ENCODE measurements around the gene ZYX. TPM values are rescaled to one million over a fixed set of nuclear protein-coding genes. Genes with fewer than 3 reads are reported as not detected.
A peak's percentile ranks its signal among the peaks of the same experiment; 100 is the strongest.

The ZYX gene
- total RNA-seq, 1 donor from 2014 or later = 523 TPM

- Mint-ChIP-seq H3K4me3 (ENCODE audit: unreplicated experiment) (no peak overlapping the region), H3K36me3 (ENCODE audit: low read depth, unreplicated experiment) (peaks cover 15% of the 10 kb centered on the region), H3K4me1 (ENCODE audit: low read depth, unreplicated experiment) (peaks cover 9% of the 10 kb centered on the region), H3K27me3 (ENCODE audit: low read depth, unreplicated experiment) (peaks cover 46% of the 10 kb centered on the region), H3K27ac (ENCODE audit: unreplicated experiment) (no peak overlapping the region), H3K9me3 (ENCODE audit: unreplicated experiment) (peaks cover 2% of the 10 kb centered on the region)
- no peaks in the 10 kb centered on the region for H3K79me2 ChIP-seq (ENCODE audit: insufficient read depth, low read length)
- no peaks in the 10 kb centered on the region for H4K20me1 ChIP-seq (ENCODE audit: insufficient read depth, low read length)
- H3K9me3 ChIP-seq (ENCODE audit: insufficient read depth, low read depth, low read length) = no peaks in the 10 kb centered on the region
- TF ChIP-seq CTCF (IDR thresholded peaks at IDR 0.05; ENCODE audit: insufficient read depth, low read depth, low read length) (no peak), EZH2 (IDR thresholded peaks at IDR 0.05; ENCODE audit: insufficient read depth, low read length) (no peak)
- no peak overlapping the region for H3K4me2 ChIP-seq (ENCODE audit: low read length)
- no peak overlapping the region for H2AFZ ChIP-seq (ENCODE audit: low read depth, low read length)
- no peaks in the 10 kb centered on the region for H3K36me3 ChIP-seq (ENCODE audit: insufficient read depth, low read length)
- peaks cover 23% of the 10 kb centered on the region for H3K27me3 ChIP-seq (ENCODE audit: insufficient read depth, low read length)
- DNase-seq (ENCODE audit: low read depth) (peak; percentile 6), FAIRE-seq (no peak)
- no peak overlapping the region for H3K4me3 ChIP-seq (ENCODE audit: insufficient read depth, low read depth, low read length)
- no peak overlapping the region for H3K9ac ChIP-seq (ENCODE audit: low read length)
- H3K27ac ChIP-seq (ENCODE audit: low read depth, low read length) = no peak overlapping the region
- H3K4me1 ChIP-seq (ENCODE audit: insufficient read depth, low read length) = no peaks in the 10 kb centered on the region
These were observed 30.1 kb upstream of the ZYX start for GRCh38 chr7:143351060-143351459.

GRCh38 chr7:143351574-143351973 lies 29.6 kb upstream of the ZYX start:
- peaks cover 41% of the 10 kb centered on the region for H3K27me3 Mint-ChIP-seq (ENCODE audit: low read depth, unreplicated experiment)

More at GRCh38 chr7:143351574-143351973, 29.6 kb upstream of the ZYX start:
- H3K9me3 ChIP-seq (ENCODE audit: insufficient read depth, low read depth, low read length) = no peaks in the 10 kb centered on the region
- peaks cover 9% of the 10 kb centered on the region for H3K4me1 Mint-ChIP-seq (ENCODE audit: low read depth, unreplicated experiment)
- H3K36me3 Mint-ChIP-seq (ENCODE audit: low read depth, unreplicated experiment) = peaks cover 19% of the 10 kb centered on the region
- FAIRE-seq (no peak), DNase-seq (ENCODE audit: low read depth) (no peak)
- H3K36me3 ChIP-seq (ENCODE audit: insufficient read depth, low read length) = no peaks in the 10 kb centered on the region
- no peak overlapping the region for H3K27ac ChIP-seq (ENCODE audit: low read depth, low read length)
- H3K4me3 ChIP-seq (ENCODE audit: insufficient read depth, low read depth, low read length) = no peak overlapping the region
- no peaks in the 10 kb centered on the region for H3K79me2 ChIP-seq (ENCODE audit: insufficient read depth, low read length)
- H3K4me3 Mint-ChIP-seq (ENCODE audit: unreplicated experiment) = no peak overlapping the region
- H3K27ac Mint-ChIP-seq (ENCODE audit: unreplicated experiment) = no peak overlapping the region
- peaks cover 20% of the 10 kb centered on the region for H3K27me3 ChIP-seq (ENCODE audit: insufficient read depth, low read length)
- peaks cover 2% of the 10 kb centered on the region for H3K9me3 Mint-ChIP-seq (ENCODE audit: unreplicated experiment)
- TF ChIP-seq CTCF (IDR thresholded peaks at IDR 0.05; ENCODE audit: insufficient read depth, low read depth, low read length) (no peak), EZH2 (IDR thresholded peaks at IDR 0.05; ENCODE audit: insufficient read depth, low read length) (no peak)
- H3K9ac ChIP-seq (ENCODE audit: low read length) = no peak overlapping the region
- H3K4me1 ChIP-seq (ENCODE audit: insufficient read depth, low read length) = no peaks in the 10 kb centered on the region
- H3K4me2 ChIP-seq (ENCODE audit: low read length) = no peak overlapping the region
- no peaks in the 10 kb centered on the region for H4K20me1 ChIP-seq (ENCODE audit: insufficient read depth, low read length)
- H2AFZ ChIP-seq (ENCODE audit: low read depth, low read length) = no peak overlapping the region

All from astrocyte (in vitro differentiated cells and primary cell).